SK-N-SH treated with all-trans-retinoic acid at 6 μM for 48 hours (cell line): ENCODE data around the gene TLE6.

Source experiments
- ATAC-seq: fragments of 200-7000 bp; cut with Tn5 transposase; 3 replicates; pipeline ENCODE4 v1.9.1; 2020; ENCODE audit warnings: mild to moderate bottlenecking, moderate library complexity
- ARNTL ChIP-seq: fragments of 450-650 bp; formaldehyde crosslinking; IDR thresholded peaks from 2 replicates; pipeline ENCODE4 v1.5.0; 2020; ENCODE audit warnings: low read depth, mild to moderate bottlenecking, moderate library complexity, borderline replicate concordance
- BACH2 ChIP-seq: fragments of 250-450 bp; sonication (Bioruptor Pico); IDR thresholded peaks from 2 replicates; pipeline ENCODE4 v1.9.0; 2021; ENCODE audit warnings: mild to moderate bottlenecking, borderline replicate concordance
- CSDC2 ChIP-seq: fragments of 250-450 bp; sonication (Bioruptor Pico); IDR thresholded peaks from 2 replicates; pipeline ENCODE4 v1.5.0; 2020; ENCODE audit warnings: mild to moderate bottlenecking, moderate library complexity
- CSRNP3 ChIP-seq: fragments of 250-450 bp; sonication (Bioruptor Pico); IDR thresholded peaks from 2 replicates; pipeline ENCODE4 v1.5.1; 2021; ENCODE audit warnings: mild to moderate bottlenecking, moderate library complexity
- ESRRG ChIP-seq: fragments of 250-450 bp; sonication (Bioruptor Pico); IDR thresholded peaks from 2 replicates; pipeline ENCODE4 v1.6.1; 2021; ENCODE audit warnings: mild to moderate bottlenecking
- GLIS3 ChIP-seq: fragments of 250-450 bp; sonication (Bioruptor Pico); IDR thresholded peaks from 2 replicates; pipeline ENCODE4 v1.5.0; 2020; ENCODE audit warnings: mild to moderate bottlenecking, moderate library complexity
- OSR1 ChIP-seq: fragments of 250-450 bp; sonication (Bioruptor Pico); IDR thresholded peaks from 2 replicates; pipeline ENCODE4 v1.8.0; 2022; ENCODE audit warnings: moderate library complexity, mild to moderate bottlenecking, inconsistent platforms
- PATZ1 ChIP-seq: fragments of 250-450 bp; sonication (Bioruptor Pico); IDR thresholded peaks from 2 replicates; pipeline ENCODE4 v1.8.0; 2020; ENCODE audit warnings: mild to moderate bottlenecking, moderate library complexity, borderline replicate concordance
- POU6F1 ChIP-seq: fragments of 250-450 bp; sonication (Bioruptor Pico); IDR thresholded peaks from 2 replicates; pipeline ENCODE4 v1.8.0; 2021; ENCODE audit warnings: low read depth, mild to moderate bottlenecking, moderate library complexity, borderline replicate concordance
- PPARA ChIP-seq: fragments of 250-450 bp; sonication (Bioruptor Pico); IDR thresholded peaks from 2 replicates; pipeline ENCODE4 v1.5.0; 2020; ENCODE audit warnings: mild to moderate bottlenecking, borderline replicate concordance
- SNAI2 ChIP-seq: fragments of 250-450 bp; sonication (Bioruptor Pico); IDR thresholded peaks from 2 replicates; pipeline ENCODE4 v1.5.0; 2020; ENCODE audit warnings: mild to moderate bottlenecking, moderate library complexity
- TCF4 ChIP-seq: fragments of 250-450 bp; sonication (Bioruptor Pico); IDR thresholded peaks from 2 replicates; pipeline ENCODE4 v1.8.0; 2021; ENCODE audit warnings: mild to moderate bottlenecking, moderate library complexity, borderline replicate concordance
- TSHZ2 ChIP-seq: fragments of 250-450 bp; sonication (Bioruptor Pico); IDR thresholded peaks from 2 replicates; pipeline ENCODE4 v1.5.0; 2020; ENCODE audit warnings: mild to moderate bottlenecking, moderate library complexity
- ZNF565 ChIP-seq: fragments of 450-650 bp; formaldehyde crosslinking; conservative IDR thresholded peaks from 2 replicates; pipeline ENCODE4 v1.5.0; 2020; ENCODE audit warnings: low read depth, mild to moderate bottlenecking, moderate library complexity
- ZNF70 ChIP-seq: fragments of 450-650 bp; formaldehyde crosslinking; IDR thresholded peaks from 2 replicates; pipeline ENCODE4 v1.5.0; 2020; ENCODE audit warnings: mild to moderate bottlenecking, moderate library complexity
- ZNF8 ChIP-seq: fragments of 450-650 bp; formaldehyde crosslinking; IDR thresholded peaks from 2 replicates; pipeline ENCODE4 v1.5.0; 2020; ENCODE audit warnings: mild to moderate bottlenecking, moderate library complexity

Gene TLE6

GRCh38 chr19:3039125-3039524 is 61.8 kb downstream of the TLE6 start:
- TF ChIP-seq TSHZ2 (CRISPR knock-in tag) (no peak), OSR1 (CRISPR knock-in tag) (no peak)
- ATAC-seq: no peak

- TF ChIP-seq POU6F1 (CRISPR knock-in tag) (no peak), ARNTL (CRISPR knock-in tag) (no peak), ZNF70 (CRISPR knock-in tag) (no peak), ESRRG (CRISPR knock-in tag) (no peak), GLIS3 (CRISPR knock-in tag) (no peak), BACH2 (CRISPR knock-in tag) (no peak), TCF4 (no peak), ZNF8 (CRISPR knock-in tag) (no peak), PPARA (no peak), ZNF565 (CRISPR knock-in tag) (no peak), PATZ1 (CRISPR knock-in tag) (no peak), CSRNP3 (CRISPR knock-in tag) (no peak), CSDC2 (CRISPR knock-in tag) (no peak), TSHZ2 (CRISPR knock-in tag) (no peak)
- TF ChIP-seq, all 23 proteins: peak for 0
- no peak for ATAC-seq
Measured at GRCh38 chr19:3039641-3040077, 62.3 kb downstream of the TLE6 start.

- TF ChIP-seq ARNTL (CRISPR knock-in tag): no peak
- TF ChIP-seq, all 23 proteins: peak for 0
- no peak for ATAC-seq
Measured at GRCh38 chr19:3041327-3041726, 64.0 kb downstream of the TLE6 start.

GRCh38 chr19:3041761-3042620 is 64.6 kb downstream of the TLE6 start:
- ATAC-seq: no peak
- no peak for TF ChIP-seq OSR1 (CRISPR knock-in tag)
- no peak for TF ChIP-seq SNAI2 (CRISPR knock-in tag)
- TF ChIP-seq PATZ1 (CRISPR knock-in tag): no peak
- TF ChIP-seq ZNF70 (CRISPR knock-in tag): no peak
- no peak for TF ChIP-seq ZNF565 (CRISPR knock-in tag)
- TF ChIP-seq GLIS3 (CRISPR knock-in tag): no peak
- TF ChIP-seq TCF4: no peak
